IPS DF 4.7 (cell line): ENCODE data around the gene LRG1.
"Not testable (repeated sequence)": the region's sequence is repeated elsewhere in the genome, so short reads cannot be mapped to it uniquely, and the experiment has no call there.

Experiments
- DNase-seq: peaks from one replicate; pipeline ENCODE4 v3.0.0-alpha.2; 2013; ENCODE audit warnings: low spot score; ENCODE audit errors: extremely low read depth

Gene LRG1

GRCh38 chr19:4576016-4576933 is 36.4 kb upstream of the LRG1 start:
- no peak for DNase-seq

- no peak for DNase-seq
Observed at GRCh38 chr19:4575267-4576015, 35.6 kb upstream of the LRG1 start.

- DNase-seq = no peak
Observed at GRCh38 chr19:4573682-4574081, 33.8 kb upstream of the LRG1 start.

GRCh38 chr19:4571305-4571917 is 31.6 kb upstream of the LRG1 start:
- DNase-seq = no peak

DNA sequence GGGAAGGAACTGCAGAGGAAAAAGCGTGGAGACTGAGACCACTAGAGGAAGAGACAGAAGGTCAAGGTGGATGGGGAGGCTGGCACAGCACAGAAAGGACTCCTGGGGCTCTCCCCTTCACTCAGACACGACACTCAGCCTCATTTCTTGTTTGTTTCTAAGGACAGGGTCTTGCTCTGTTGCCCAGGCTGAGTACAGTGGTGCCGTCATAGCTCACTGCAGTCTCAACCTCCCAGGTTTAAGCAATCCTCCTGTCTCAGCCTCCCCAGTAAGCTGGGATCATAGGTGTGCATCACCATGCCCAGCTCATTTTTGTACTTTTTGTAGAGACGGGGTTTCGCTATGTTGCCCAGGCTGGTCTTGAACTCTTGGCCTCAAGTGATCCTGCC is 31.1 kb upstream of the LRG1 start:
- no peak for DNase-seq

GRCh38 chr19:4570402-4570801 is 30.6 kb upstream of the LRG1 start:
- no peak for DNase-seq

- DNase-seq = no peak
Observed at GRCh38 chr19:4568886-4569285, 29.1 kb upstream of the LRG1 start.

DNA sequence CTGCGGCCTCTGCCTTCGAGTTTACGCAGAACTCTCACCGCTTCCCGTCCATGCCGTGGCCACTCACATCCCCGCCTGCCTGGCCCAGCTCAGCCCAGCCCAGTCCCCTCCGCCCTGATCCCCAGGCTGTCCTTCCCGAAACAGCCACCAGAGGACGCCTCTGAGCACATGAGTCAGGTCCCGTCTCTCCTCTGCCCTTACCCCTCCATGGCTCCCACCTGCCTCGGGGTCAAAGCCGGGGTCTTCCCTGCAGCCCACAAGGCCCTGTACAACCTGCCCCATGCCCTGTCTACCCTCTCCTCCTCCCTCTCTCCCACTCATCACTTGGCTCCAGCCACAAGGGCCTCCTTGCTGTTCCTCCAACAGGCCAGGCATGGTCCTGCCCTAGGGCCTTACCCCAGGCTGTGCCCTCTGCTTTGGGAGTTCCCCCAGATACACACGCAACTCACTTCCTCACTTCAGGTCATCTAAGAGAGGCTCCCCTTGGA is 27.8 kb upstream of the LRG1 start:
- DNase-seq = no peak

GRCh38 chr19:4566402-4567051 is 26.7 kb upstream of the LRG1 start:
- DNase-seq = no peak

- not testable (repeated sequence) for DNase-seq
Observed at GRCh38 chr19:4563562-4563961, 23.7 kb upstream of the LRG1 start.

DNA sequence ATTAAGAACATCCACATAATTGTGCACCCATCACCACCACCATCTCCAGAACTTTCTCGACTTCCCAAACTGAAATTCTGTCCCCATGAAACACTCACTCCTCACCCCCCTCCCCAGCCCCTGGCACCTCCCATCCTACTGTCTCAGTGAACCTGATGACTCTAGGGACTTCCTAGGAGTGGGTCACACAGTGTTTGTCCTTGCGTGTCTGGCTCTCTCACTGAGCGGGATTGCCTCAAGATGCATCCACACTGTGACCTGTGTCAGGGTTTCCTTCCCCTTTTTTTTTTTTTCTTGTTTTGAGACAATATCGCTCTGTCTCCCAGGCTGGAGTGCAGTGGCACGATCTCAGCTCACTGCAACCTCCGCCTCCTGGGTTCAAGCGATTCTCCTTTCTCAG is 22.2 kb upstream of the LRG1 start:
- DNase-seq = not testable (repeated sequence)

DNA sequence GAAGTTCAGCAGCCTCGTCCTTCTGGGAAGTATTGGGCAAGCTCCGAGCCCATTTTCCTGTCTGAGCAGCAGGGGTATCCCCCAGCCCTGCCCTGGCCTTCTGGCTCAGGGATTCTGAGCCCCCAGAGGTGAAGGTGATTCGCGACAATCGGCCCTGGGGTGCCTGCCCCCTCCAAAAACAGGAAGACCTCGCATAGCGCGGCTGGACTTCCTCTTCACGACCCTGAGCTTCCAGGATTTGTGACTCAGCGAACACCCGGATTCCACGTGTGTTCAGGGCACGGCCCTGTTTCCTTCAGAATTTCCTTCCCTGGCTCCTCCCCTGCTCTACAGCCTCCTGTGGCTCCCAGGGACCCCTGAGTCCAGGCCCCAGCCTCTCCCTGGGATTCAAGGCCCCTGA is 19.7 kb upstream of the LRG1 start, which contains the start of gene SEMA6B:
Gene SEMA6B, minus strand, starts transcription at position 116 of the 400 bp plus-strand sequence. CDS start 1,227 bp downstream, outside the sequence.
- no peak for DNase-seq

- no peak for DNase-seq
Observed at GRCh38 chr19:4557971-4558941, 18.4 kb upstream of the LRG1 start.

GRCh38 chr19:4557144-4557970 is 17.5 kb upstream of the LRG1 start:
- no peak for DNase-seq

GRCh38 chr19:4556597-4557127 is 16.8 kb upstream of the LRG1 start:
- DNase-seq = no peak

GRCh38 chr19:4555657-4556561 is 16.1 kb upstream of the LRG1 start:
- DNase-seq = no peak

- no peak for DNase-seq
Observed at GRCh38 chr19:4554717-4555116, 14.9 kb upstream of the LRG1 start.

GRCh38 chr19:4553775-4554174 is 13.9 kb upstream of the LRG1 start:
- DNase-seq = no peak
